Left lung (tissue), 10 donors: ENCODE data around the gene SERF1B. TPM values are rescaled to one million over a fixed set of nuclear protein-coding genes. Genes with fewer than 3 reads are reported as not detected.
"Not testable (repeated sequence)": the region's sequence is repeated elsewhere in the genome, so short reads cannot be mapped to it uniquely, and the experiment has no call there.

ENCODE experiments used
- ATAC-seq: fragments of 200-7000 bp; cut with Tn5 transposase; one replicate; pipeline ENCODE4 v1.9.1; 2020; ENCODE audit warnings: moderate library complexity
- DNase-seq, 4 donors: peaks; one replicate each; pipeline ENCODE4 v3.0.0-alpha.2; 2013 to 2020
- H3K27ac ChIP-seq, 2 donors: fragments of 200-600 bp; sonication (generic) in 1 of 2; one replicate each; pipeline versions ENCODE4 v1.5.0 to v1.8.0; 2020 to 2021
- H3K27me3 ChIP-seq, 2 donors: fragments of 200-600 bp; sonication (generic) in 1 of 2; one replicate each; pipeline versions ENCODE4 v1.5.0 to v1.8.0; 2020 to 2021
- H3K36me3 ChIP-seq, 2 donors: fragments of 200-600 bp; sonication (generic) in 1 of 2; one replicate each; pipeline versions ENCODE4 v1.5.0 to v1.8.0; 2020 to 2021
- H3K4me1 ChIP-seq, 2 donors: fragments of 200-600 bp; one replicate each; pipeline ENCODE4 v1.8.0; 2021
- H3K4me3 ChIP-seq, 2 donors: fragments of 200-600 bp; sonication (generic) in 1 of 2; one replicate each; pipeline versions ENCODE4 v1.5.0 to v1.8.0; 2020 to 2021; ENCODE audit warnings: mild to moderate bottlenecking in 1 of 2
- H3K9me3 ChIP-seq, 2 donors: fragments of 200-600 bp; sonication (generic) in 1 of 2; one replicate each; pipeline versions ENCODE4 v1.5.0 to v1.8.0; 2020 to 2021
- intact Hi-C, 2 donors: fragments of 100-400 bp; cut with DNase I; formaldehyde crosslinking; loops; one replicate each; pipeline versions ENCODE4 v1.11.2 to v1.14.2; 2022
- polyA plus RNA-seq, 6 donors: library from polyadenylated mRNA; unstranded; fragments of 120-200 nt; gene quantifications; one replicate each; pipeline ENCODE4 v1.2.1, GENCODE V29; 2013; ENCODE audit not compliant: insufficient read length in 6 of 6
- total RNA-seq, 2 donors: library from RNA; stranded (reverse); fragmentation: NEBNext Ultra II Directional; extraction: Animal tissue kit (Norgen Biotek cat#: 25700); gene quantifications; one replicate each; pipeline ENCODE4 v1.2.1, GENCODE V29; 2021
- donor health status: DM: no; HTN: yes; CAD: no.
- donor health status: DM: no; HTN: no; CAD: no.

Gene SERF1B
- total and polyA plus RNA-seq, 8 donors = 12.6 to 82.3 (median 71.6) TPM

DNA sequence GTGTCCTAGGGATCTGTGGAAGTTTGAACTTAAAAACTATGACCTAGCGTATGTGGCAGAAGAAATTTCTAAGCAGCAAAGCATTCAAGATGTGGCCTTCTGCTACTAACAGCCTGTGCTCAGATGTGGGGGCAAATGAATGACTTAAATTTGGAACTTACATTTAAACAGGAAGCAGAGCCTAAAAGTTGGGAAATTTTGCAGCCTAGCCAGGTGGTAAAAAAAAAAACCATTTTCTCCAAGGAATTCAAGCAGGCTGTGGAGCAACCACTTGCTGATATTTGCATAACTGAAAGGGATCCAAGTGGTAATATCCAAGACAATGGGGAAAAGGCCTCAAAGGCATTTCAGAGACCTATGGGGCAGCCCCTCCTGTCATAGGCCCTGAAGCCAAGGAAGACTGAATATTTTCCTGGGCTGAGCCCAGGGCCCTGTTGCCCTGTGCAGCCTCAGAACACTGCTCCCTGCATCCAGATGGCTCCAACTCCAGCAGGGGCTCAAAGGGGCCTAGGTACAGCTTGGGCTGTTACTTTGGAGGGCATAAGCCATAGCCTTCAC is 63.9 kb downstream of the SERF1B start:
- DNase-seq, H3K27ac ChIP-seq, H3K27me3 ChIP-seq, H3K4me3 ChIP-seq, H3K9me3 ChIP-seq, H3K36me3 ChIP-seq, ATAC-seq, intact Hi-C loops, H3K4me1 ChIP-seq: not testable (repeated sequence)

DNA sequence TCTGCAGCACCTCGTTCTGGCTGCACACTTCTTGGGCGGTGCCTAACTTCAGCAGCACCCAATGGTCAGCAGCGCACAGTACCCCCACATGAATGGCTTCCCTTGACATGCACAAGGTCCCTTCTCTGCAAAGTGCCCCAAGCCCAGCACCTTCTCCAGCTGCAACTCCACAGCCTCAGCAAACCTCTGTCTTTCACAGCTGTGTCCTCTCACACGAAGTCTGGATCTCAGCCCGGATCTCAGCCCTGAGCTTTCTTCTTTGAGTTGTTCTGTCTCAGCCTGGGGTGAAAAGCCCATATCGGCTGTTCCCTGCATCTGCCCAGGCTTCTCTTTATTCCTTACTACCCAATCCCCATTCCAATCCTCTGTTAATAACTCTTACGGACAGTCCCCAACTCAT is 66.7 kb downstream of the SERF1B start:
- ATAC-seq, H3K4me1 ChIP-seq, DNase-seq, H3K36me3 ChIP-seq, H3K9me3 ChIP-seq, H3K27me3 ChIP-seq, H3K4me3 ChIP-seq, intact Hi-C loops, H3K27ac ChIP-seq: not testable (repeated sequence)

Other genes with a start within 250 kb of the SERF1B start
- 10 to 100 TPM; 22.9 to 26.1 TPM for gene SMN2, start 24.4 kb downstream of the SERF1B start, total RNA-seq
- gene SMN2, start 24.4 kb downstream of the SERF1B start, polyA plus RNA-seq = 10 to 100 TPM; 49.4 to 86.9 (median 77.4) TPM